IPS DF 4.7 (cell line): ENCODE data around the gene CDH16.
"Not testable (repeated sequence)": the region's sequence is repeated elsewhere in the genome, so short reads cannot be mapped to it uniquely, and the experiment has no call there.

Source experiments
- DNase-seq: peaks from one replicate; pipeline ENCODE4 v3.0.0-alpha.2; 2013; ENCODE audit warnings: low spot score; ENCODE audit errors: extremely low read depth

The CDH16 gene

GRCh38 chr16:66918803-66919568, at the start of gene CDH16:
CDH16 (minus strand) TSS chr16:66918885; CDS start chr16:66918065, 820 bp downstream.
- no peak for DNase-seq

GRCh38 chr16:66964049-66964448, 45.4 kb upstream of the CDH16 start:
- no peak for DNase-seq

- DNase-seq = no peak
Observed at GRCh38 chr16:66961914-66962313, 43.2 kb upstream of the CDH16 start.

- peak; percentile 87 for DNase-seq
Observed at GRCh38 chr16:66961065-66961744, 42.5 kb upstream of the CDH16 start, which contains the start of gene CES3. CES3 (plus strand) TSS chr16:66961266; CDS start chr16:66961308, 42 bp downstream.

- no peak for DNase-seq
Observed at GRCh38 chr16:66960270-66960669, 41.6 kb upstream of the CDH16 start.

GRCh38 chr16:66959704-66960161, 41.0 kb upstream of the CDH16 start:
- DNase-seq = no peak

GRCh38 chr16:66958857-66959703, 40.4 kb upstream of the CDH16 start:
- no peak for DNase-seq

- DNase-seq = not testable (repeated sequence)
Observed at GRCh38 chr16:66956154-66956457, 37.4 kb upstream of the CDH16 start.

- not testable (repeated sequence) for DNase-seq
Observed at GRCh38 chr16:66955363-66956153, 36.9 kb upstream of the CDH16 start.

- peak; percentile 41 for DNase-seq
Observed at GRCh38 chr16:66954097-66954659, 35.5 kb upstream of the CDH16 start.

- no peak for DNase-seq
Observed at GRCh38 chr16:66953462-66954096, 34.9 kb upstream of the CDH16 start.

- no peak for DNase-seq
Observed at GRCh38 chr16:66952430-66953110, 33.9 kb upstream of the CDH16 start.

- DNase-seq = no peak
Observed at GRCh38 chr16:66950971-66951790, 32.5 kb upstream of the CDH16 start.

- DNase-seq = no peak
Observed at GRCh38 chr16:66950437-66950836, 31.8 kb upstream of the CDH16 start.

GRCh38 chr16:66949472-66949871, 30.8 kb upstream of the CDH16 start:
- no peak for DNase-seq

- no peak for DNase-seq
Observed at GRCh38 chr16:66948837-66949225, 30.1 kb upstream of the CDH16 start.

- no peak for DNase-seq
Observed at GRCh38 chr16:66948134-66948836, 29.6 kb upstream of the CDH16 start.
